ENCODE results near the gene ARF1. TPM values are rescaled to one million over a fixed set of nuclear protein-coding genes. Genes with fewer than 3 reads are reported as not detected.

Gene ARF1
- total and polyA plus RNA-seq, 10 of the 15 experiments (the other 5 are each of a cell fraction or from before 2014, with no cell fraction given) = 48.4 to 508 (median 283) TPM

- POLR2A ChIA-PET = interaction anchor here (0.5 kb wide), 1 partner anchor 1509 kb away, joined by 7 read pairs; no protein-coding TSS in a partner anchor
- WGBS (ENCODE audit: insufficient coverage, insufficient replicate concordance, low lambda C conversion rate, missing lambda C conversion rate) = 49% methylated on average over 4 of the region's 5 CpGs
- no peaks in the 10 kb centered on the region; the same call in 2 of the 3 replicates for H3K9me3 ChIP-seq (replicated peaks; ENCODE audit: control insufficient read depth, insufficient read depth, low read length)
- CTCF ChIA-PET = interaction anchor here (0.7 kb wide), 1 partner anchor 437 kb away, joined by 3 read pairs; no protein-coding TSS in a partner anchor
- FAIRE-seq (no peak), ATAC-seq (no peak), DNase-seq (ENCODE audit: low read depth, low spot score) (no peak)
- SMC1A ChIA-PET (ENCODE audit: uncharacterized antibody, unreplicated experiment) = interaction anchor here (1.4 kb wide), 1 partner anchor 33 kb away, joined by 3 read pairs; no protein-coding TSS in a partner anchor
- no peak overlapping the region for H3K9ac ChIP-seq (ENCODE audit: control insufficient read depth, insufficient read depth, low read length)
- TF ChIP-seq HDAC6 (IDR thresholded peaks at IDR 0.05; ENCODE audit: unreplicated experiment) (no peak), NR2F1 (conservative IDR thresholded peaks at IDR 0.05) (peak; percentile 63), NBN (IDR thresholded peaks at IDR 0.05) (no peak), ZNF687 (IDR thresholded peaks at IDR 0.05) (no peak), MAX (IDR thresholded peaks at IDR 0.05; ENCODE audit: low read depth, low read length) (no peak), CBFB (IDR thresholded peaks at IDR 0.05; ENCODE audit: low read depth) (no peak), CUX1 (IDR thresholded peaks at IDR 0.05; ENCODE audit: insufficient replicate concordance, low read depth, low read length) (no peak)
- H3K4me1 ChIP-seq (ENCODE audit: control insufficient read depth, insufficient read depth, low read length) = no peaks in the 10 kb centered on the region
- no TSS peak for BruUV-seq (replicated peaks)
- no peak overlapping the region for H3K4me3 ChIP-seq
- intact Hi-C loops (cut with micrococcal nuclease; ENCODE audit: unreplicated experiment) = no loop called here
- H2AFZ ChIP-seq (ENCODE audit: control insufficient read depth, low read depth, low read length) = no peak overlapping the region
- no peak overlapping the region for H3K27ac ChIP-seq (ENCODE audit: control insufficient read depth, insufficient read depth)
- in situ Hi-C loops (cut with MboI) = no loop called here
- H3K4me2 ChIP-seq (ENCODE audit: control insufficient read depth, insufficient read depth) = no peak overlapping the region
- H3K79me2 ChIP-seq (ENCODE audit: control insufficient read depth, insufficient read depth, low read length) = no peaks in the 10 kb centered on the region
- H3K36me3 ChIP-seq (ENCODE audit: control insufficient read depth in 2 of 2, insufficient read depth in 2 of 2, low read length in 1 of 2) = no peaks in the 10 kb centered on the region
- H3K27me3 ChIP-seq (replicated peaks in 1 of 2; ENCODE audit: control insufficient read depth in 2 of 2, insufficient read depth in 2 of 2, low read length in 1 of 2) = peaks cover 0 to 10% of the 10 kb centered on the region in 2 experiments; a peak in 1 of 4 replicates
- RAD21 ChIA-PET (ENCODE audit: unreplicated experiment) = no interaction called here
- H4K20me1 ChIP-seq (ENCODE audit: control insufficient read depth, insufficient read depth) = no peaks in the 10 kb centered on the region; the same call in 1 of the 2 replicates
These were observed 46.7 kb upstream of the ARF1 start for GRCh38 chr1:228035844-228036243.

Data from GM12878 (cell line).